B cell (primary cell): ENCODE results near the gene BRMS1. TPM values are rescaled to one million over a fixed set of nuclear protein-coding genes. Genes with fewer than 3 reads are reported as not detected.
A peak's percentile ranks its signal among the peaks of the same experiment; 100 is the strongest.

ENCODE experiments used
- ATAC-seq: fragments of 200-7000 bp; cut with Tn5 transposase; one replicate; pipeline ENCODE4 v1.10.0; 2021; ENCODE audit warnings: low read depth, mild to moderate bottlenecking, moderate number of reproducible peaks, moderate library complexity
- CTCF ChIA-PET: fragments of 350-600 bp; sonication (Branson Sonifier 250); formaldehyde crosslinking; loops from one replicate; lab custom pipeline; 2021; ENCODE audit warnings: antibody characterized with exemption, inconsistent platforms; lab: Charles Lee
- POLR2A ChIA-PET: fragments of 350-600 bp; sonication (Branson Sonifier 250); formaldehyde crosslinking; loops from one replicate; lab custom pipeline; 2021; ENCODE audit warnings: antibody characterized with exemption; lab: Charles Lee
- DNase-seq: peaks from one replicate; pipeline ENCODE4 v3.0.0; 2013
- H2AFZ ChIP-seq: 2 replicates; pipeline ENCODE4 v1.6.1; 2012; ENCODE audit warnings: mild to moderate bottlenecking, low read depth, low read length; ENCODE audit not compliant: insufficient read depth, poor library complexity, severe bottlenecking
- H3K27ac ChIP-seq, 2 donors: 1 replicate in 1 of 2; 2 replicates in 1 of 2; pipeline ENCODE4 v1.5.1; 2012 to 2013; ENCODE audit warnings: low read length in 2 of 2, mild to moderate bottlenecking in 2 of 2, moderate library complexity in 1 of 2
- H3K27me3 ChIP-seq, 4 experiments: fragments of 200-600 bp in 1 of 4; sonication (generic) in 1 of 4; replicated peaks in 1 of 4; 1 replicate in 2 of 4; 2 replicates in 2 of 4; pipeline versions ENCODE4 v1.6.1 to v1.7.0; 2013 to 2016; ENCODE audit warnings: low read length in 3 of 4, mild to moderate bottlenecking in 2 of 4, mixed read lengths in 1 of 4, moderate library complexity in 1 of 4; ENCODE audit not compliant: insufficient read depth in 4 of 4, control insufficient read depth in 3 of 4; ENCODE audit errors: control extremely low read depth in 1 of 4
- H3K36me3 ChIP-seq, 2 experiments: replicated peaks in 1 of 2; 1 replicate in 1 of 2; 2 replicates in 1 of 2; pipeline versions ENCODE4 v1.6.1 to v1.7.1; 2013; ENCODE audit warnings: low read length in 1 of 2; ENCODE audit not compliant: insufficient read depth in 2 of 2, control insufficient read depth in 1 of 2; ENCODE audit errors: control extremely low read depth in 1 of 2, extremely low read depth in 1 of 2
- H3K4me1 ChIP-seq, 2 donors: fragments of 200-600 bp in 1 of 2; sonication (generic) in 1 of 2; 1 replicate in 1 of 2; 2 replicates in 1 of 2; pipeline versions ENCODE4 v1.5.1 to v1.6.1; 2013 to 2017; ENCODE audit warnings: low read length in 2 of 2; ENCODE audit not compliant: control insufficient read depth in 2 of 2, insufficient read depth in 2 of 2
- H3K4me2 ChIP-seq: replicated peaks from 2 replicates; pipeline ENCODE3; 2012; ENCODE audit warnings: mild to moderate bottlenecking, low read depth, low read length; ENCODE audit not compliant: poor library complexity, severe bottlenecking
- H3K4me3 ChIP-seq, 5 experiments: fragments of 200-600 bp in 1 of 5; sonication (generic) in 1 of 5; 1 replicate in 3 of 5; 2 replicates in 2 of 5; pipeline versions ENCODE4 v1.5.1 to v1.7.0; 2011 to 2016; ENCODE audit warnings: low read length in 4 of 5, mild to moderate bottlenecking in 4 of 5, low read depth in 2 of 5, control low read depth in 1 of 5, moderate library complexity in 1 of 5; ENCODE audit not compliant: insufficient read depth in 1 of 5; ENCODE audit errors: control extremely low read depth in 1 of 5, extremely low read depth in 1 of 5
- H3K79me2 ChIP-seq: fragments of 200-600 bp; sonication (generic); one replicate; pipeline ENCODE4 v1.6.0; 2016; ENCODE audit warnings: low read length; ENCODE audit not compliant: control insufficient read depth, insufficient read depth
- H3K9ac ChIP-seq: fragments of 200-600 bp; sonication (generic); 2 replicates; pipeline ENCODE4 v1.6.1; 2017; ENCODE audit warnings: mild to moderate bottlenecking, low read length, moderate library complexity
- H3K9me3 ChIP-seq, 3 donors: one replicate each; pipeline versions ENCODE4 v1.6.1 to v1.7.1; 2013; ENCODE audit warnings: low read length in 2 of 3; ENCODE audit not compliant: control insufficient read depth in 2 of 3, insufficient read depth in 1 of 3; ENCODE audit errors: control extremely low read depth in 1 of 3
- H4K20me1 ChIP-seq: 2 replicates; pipeline ENCODE4 v1.6.0; 2012; ENCODE audit warnings: mild to moderate bottlenecking, low read length; ENCODE audit not compliant: insufficient read depth, control insufficient read depth, poor library complexity, severe bottlenecking
- H3K27ac Mint-ChIP-seq: one replicate; pipeline ENCODE4 v1.8.0; 2021; ENCODE audit warnings: mixed read lengths
- H3K27me3 Mint-ChIP-seq: one replicate; pipeline ENCODE4 v1.8.0; 2021; ENCODE audit warnings: mixed read lengths
- H3K4me1 Mint-ChIP-seq: one replicate; pipeline ENCODE4 v1.8.0; 2021; ENCODE audit warnings: mixed read lengths
- H3K4me3 Mint-ChIP-seq: one replicate; pipeline ENCODE4 v1.8.0; 2021; ENCODE audit warnings: mixed read lengths
- H3K9me3 Mint-ChIP-seq: one replicate; pipeline ENCODE4 v1.8.0; 2022; ENCODE audit warnings: mixed read lengths; ENCODE audit not compliant: insufficient read depth
- EZH2 ChIP-seq: IDR thresholded peaks from 2 replicates; pipeline ENCODE4 v1.6.1; 2012; ENCODE audit warnings: borderline replicate concordance, low read depth, mild to moderate bottlenecking, moderate library complexity, low read length; ENCODE audit not compliant: insufficient read depth, poor library complexity, severe bottlenecking
- WGBS: methylation state at CpG from one replicate; pipeline ENCODE4 v1.1.5; 2013; ENCODE audit warnings: missing lambda C conversion rate; ENCODE audit not compliant: insufficient coverage; 5-methylcytosine and 5-hydroxymethylcytosine counted together
- intact Hi-C: fragments of 100-400 bp; cut with micrococcal nuclease; formaldehyde crosslinking; loops from one replicate; pipeline ENCODE4 v1.10.0; 2022
- polyA plus RNA-seq: library from polyadenylated mRNA; depleted of rRNA; stranded (reverse); fragments of >200 nt; gene quantifications from 2 replicates; pipeline ENCODE4 v1.2.3, GENCODE V29; 2012
- total RNA-seq, 2 donors: library from RNA; stranded (reverse); fragments of 120-200 nt in 1 of 2; gene quantifications; 1 replicate in 1 of 2; 2 replicates in 1 of 2; pipeline versions ENCODE4 v1.2.3 to v1.2.4, GENCODE V29; 2013 to 2022
- TF ChIP-seq, protein P1 (sequence below): fragments of 200-600 bp; IDR thresholded peaks from one replicate; pipeline ENCODE4 v1.8.0; 2022; ENCODE audit warnings: antibody characterized with exemption, mild to moderate bottlenecking

The BRMS1 gene
- total and polyA plus RNA-seq, 2 donors (not counting 1 experiment from before 2014, with no cell fraction given) = 51.2 to 58.3 TPM

DNA sequence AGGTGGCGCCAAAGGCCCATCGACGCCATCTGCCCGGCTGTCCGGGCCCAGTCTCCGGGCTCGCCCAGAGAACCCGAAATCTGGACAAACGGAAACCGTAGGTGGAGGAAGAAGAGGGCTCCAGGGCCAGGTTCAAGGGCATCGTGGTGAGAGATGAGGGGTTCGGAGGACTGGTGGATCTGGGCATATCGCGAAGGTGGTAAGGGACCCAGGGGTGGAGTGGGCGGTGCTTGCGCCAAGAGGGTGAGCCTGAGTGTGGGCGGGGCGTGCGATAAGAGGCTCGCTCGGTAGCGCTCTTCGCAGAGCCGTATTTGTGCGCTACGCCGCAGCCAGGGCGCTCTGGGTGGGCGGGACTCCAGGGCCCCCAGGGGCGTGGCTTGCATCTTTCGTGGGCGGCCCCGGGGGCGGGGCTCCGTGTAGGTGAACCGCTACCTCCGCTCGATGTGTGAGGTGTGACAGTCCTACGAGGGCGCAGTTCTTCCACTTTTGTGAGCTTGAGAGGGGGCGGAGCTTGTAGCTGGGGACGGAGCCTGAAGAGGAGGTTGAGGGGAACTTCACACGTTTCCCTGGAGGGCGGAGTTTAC is 32.8 kb downstream of the BRMS1 start:
- H3K4me3 ChIP-seq = peak overlapping the region; percentile 30 to 72 (median 63)
- no peaks in the 10 kb centered on the region for H3K9me3 ChIP-seq
- under 1% methylated on average over 44 of the region's 44 CpGs for WGBS
- Mint-ChIP-seq H3K27ac (peak overlapping the region; percentile 99), H3K4me1 (peaks cover 28% of the 10 kb centered on the region), H3K4me3 (peak overlapping the region; percentile 99), H3K9me3 (no peaks in the 10 kb centered on the region), H3K27me3 (peaks cover 3% of the 10 kb centered on the region)
- H3K4me2 ChIP-seq = peak overlapping the region; percentile 89
- peaks cover 11 to 21% of the 10 kb centered on the region in 2 donors for H3K4me1 ChIP-seq
- intact Hi-C loops = loop anchor here (1.0 to 2.0 kb wide), 9 partner anchors 16 to 367 kb away; partner anchors contain the start of genes BRMS1, PELI3, RAB1B and SLC29A2
- peak overlapping the region; percentile 88 for H2AFZ ChIP-seq
- CTCF ChIA-PET = interaction anchor here (0.6 to 6.3 kb wide), 47 partner anchors 10 to 532 kb away, joined by 3 to 101 read pairs (median 5); partner anchors contain the start of genes B4GAT1, BRMS1, DPP3 and MRPL11
- H3K27ac ChIP-seq = peak overlapping the region; percentile 74 to 88
- TF ChIP-seq, protein P1, sequence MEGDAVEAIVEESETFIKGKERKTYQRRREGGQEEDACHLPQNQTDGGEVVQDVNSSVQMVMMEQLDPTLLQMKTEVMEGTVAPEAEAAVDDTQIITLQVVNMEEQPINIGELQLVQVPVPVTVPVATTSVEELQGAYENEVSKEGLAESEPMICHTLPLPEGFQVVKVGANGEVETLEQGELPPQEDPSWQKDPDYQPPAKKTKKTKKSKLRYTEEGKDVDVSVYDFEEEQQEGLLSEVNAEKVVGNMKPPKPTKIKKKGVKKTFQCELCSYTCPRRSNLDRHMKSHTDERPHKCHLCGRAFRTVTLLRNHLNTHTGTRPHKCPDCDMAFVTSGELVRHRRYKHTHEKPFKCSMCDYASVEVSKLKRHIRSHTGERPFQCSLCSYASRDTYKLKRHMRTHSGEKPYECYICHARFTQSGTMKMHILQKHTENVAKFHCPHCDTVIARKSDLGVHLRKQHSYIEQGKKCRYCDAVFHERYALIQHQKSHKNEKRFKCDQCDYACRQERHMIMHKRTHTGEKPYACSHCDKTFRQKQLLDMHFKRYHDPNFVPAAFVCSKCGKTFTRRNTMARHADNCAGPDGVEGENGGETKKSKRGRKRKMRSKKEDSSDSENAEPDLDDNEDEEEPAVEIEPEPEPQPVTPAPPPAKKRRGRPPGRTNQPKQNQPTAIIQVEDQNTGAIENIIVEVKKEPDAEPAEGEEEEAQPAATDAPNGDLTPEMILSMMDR = peak; percentile 99
- TF ChIP-seq EZH2 = no peak
- H3K36me3 ChIP-seq = no peaks in the 10 kb centered on the region
- peak overlapping the region; percentile 75 for H3K9ac ChIP-seq
- no peaks in the 10 kb centered on the region for H4K20me1 ChIP-seq
- H3K27me3 ChIP-seq = no peaks in the 10 kb centered on the region
- POLR2A ChIA-PET = interaction anchor here (0.5 to 2.0 kb wide), 19 partner anchors 9 to 926 kb away, joined by 3 to 12 read pairs (median 4); partner anchors contain the start of genes BRMS1, DPP3, FIBP and MRPL11
- peak; percentile 79 for ATAC-seq
- peak; percentile 100 for DNase-seq
- no peaks in the 10 kb centered on the region for H3K79me2 ChIP-seq
